Right lobe of liver (tissue), 6 donors: ENCODE measurements around the gene ARF6. TPM values are rescaled to one million over a fixed set of nuclear protein-coding genes. Genes with fewer than 3 reads are reported as not detected.
"Not testable (repeated sequence)": the region's sequence is repeated elsewhere in the genome, so short reads cannot be mapped to it uniquely, and the experiment has no call there.

Source experiments
- ATAC-seq, 4 donors: fragments of 200-7000 bp; cut with Tn5 transposase; one replicate each; pipeline ENCODE4 v1.9.1; 2020; ENCODE audit warnings: mild to moderate bottlenecking in 4 of 4, moderate library complexity in 4 of 4
- DNase-seq, 3 donors: peaks; one replicate each; pipeline ENCODE4 v3.0.0-alpha.2; 2020
- H3K27ac ChIP-seq, 3 donors: fragments of 200-600 bp; one replicate each; pipeline ENCODE4 v1.8.0; 2022
- H3K27me3 ChIP-seq, 2 donors: fragments of 200-600 bp; one replicate each; pipeline ENCODE4 v1.8.0; 2022
- H3K36me3 ChIP-seq, 4 donors: fragments of 200-600 bp; sonication (generic) in 1 of 4; one replicate each; pipeline versions ENCODE4 v1.5.1 to v1.8.0; 2017 to 2022; ENCODE audit warnings: control low read depth in 1 of 4
- H3K4me1 ChIP-seq, 4 donors: fragments of 200-600 bp; sonication (generic) in 1 of 4; one replicate each; pipeline versions ENCODE4 v1.5.1 to v1.8.0; 2017 to 2022; ENCODE audit warnings: control low read depth in 1 of 4
- H3K4me3 ChIP-seq, 3 donors: fragments of 200-600 bp; one replicate each; pipeline ENCODE4 v1.8.0; 2022
- H3K9me3 ChIP-seq, 4 donors: fragments of 200-600 bp; sonication (generic) in 1 of 4; one replicate each; pipeline versions ENCODE4 v1.5.1 to v1.8.0; 2017 to 2022; ENCODE audit warnings: control low read depth in 1 of 4
- POLR2A ChIP-seq: fragments of 450-650 bp; IDR thresholded peaks from one replicate; pipeline ENCODE4 v1.6.1; 2017; ENCODE audit warnings: antibody characterized with exemption, mild to moderate bottlenecking
- WGBS: methylation state at CpG from one replicate; pipeline ENCODE4 v1.1.6; 2018; ENCODE audit warnings: low coverage, low lambda C conversion rate; ENCODE audit not compliant: insufficient coverage; ENCODE audit errors: missing lambda C conversion rate; 5-methylcytosine and 5-hydroxymethylcytosine counted together
- intact Hi-C, 2 donors: fragments of 100-400 bp; cut with DNase I; formaldehyde crosslinking; loops; one replicate each; pipeline versions ENCODE4 v1.11.2 to v1.14.1; 2022
- total RNA-seq, 6 experiments: library from RNA; depleted of rRNA in 2 of 6; stranded (reverse); fragments of >200 nt in 2 of 6; fragmentation: NEBNext Ultra II Directional in 3 of 6; extraction: Animal tissue kit (Norgen Biotek cat#: 25700) in 3 of 6; gene quantifications; one replicate each; pipeline versions ENCODE4 v1.1.0 to v1.2.4, GENCODE V29; 2016 to 2023
- TF ChIP-seq, protein P1 (sequence below), 4 donors: fragments of 200-600 bp in 3 of 4; fragments of 450-650 bp in 1 of 4; IDR thresholded peaks; one replicate each; pipeline versions ENCODE4 v1.5.1 to v1.8.0; 2016 to 2022; ENCODE audit warnings: antibody characterized with exemption in 4 of 4, mild to moderate bottlenecking in 2 of 4
- donor health status: DM: no; HTN: yes; CAD: no.
- donor health status: DM: no; HTN: no; CAD: no.
- donor health status: DM: no; HTN: no; CAD: no.
- donor health status: DM: no; HTN: yes; CAD: no.
- donor health status: DM: no; HTN: yes; CAD: no.

The ARF6 gene
- total RNA-seq, 6 experiments from 2014 or later: 21.1 to 41.4 (median 32.4) TPM

DNA sequence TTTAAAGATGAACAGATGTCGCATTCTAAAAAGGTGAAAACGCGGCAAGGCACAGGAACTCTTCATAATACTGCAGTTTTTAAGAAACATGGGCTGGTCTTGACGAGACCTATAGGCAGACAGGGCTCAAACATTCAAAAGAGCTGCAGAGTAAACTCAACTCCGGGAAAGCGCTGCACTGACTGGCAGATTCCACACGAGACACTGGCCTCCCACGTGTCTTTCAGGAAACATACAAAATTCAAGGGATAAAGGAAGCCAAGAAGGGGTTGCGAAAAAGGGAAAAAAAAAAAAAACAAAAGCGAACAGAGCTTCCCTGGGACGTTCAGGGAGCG, 614 bp upstream of the ARF6 start:
- peak overlapping the region; percentile 99 to 100 (median 99) for H3K27ac ChIP-seq
- no peaks in the 10 kb centered on the region for H3K9me3 ChIP-seq
- no peaks in the 10 kb centered on the region for H3K27me3 ChIP-seq
- peaks cover 0 to 34% (median 10%) of the 10 kb centered on the region in 4 donors for H3K4me1 ChIP-seq
- intact Hi-C loops: loop anchor here in 1 of 2 donors (10.0 kb wide), 1 partner anchor 103 kb away; no protein-coding TSS in a partner anchor
- H3K4me3 ChIP-seq: peak overlapping the region; percentile 94 to 99 (median 98)
- ATAC-seq (peak; percentile 55 to 68 (median 66)), DNase-seq (peak in 1 of 3 donors; percentile 65)
- TF ChIP-seq, protein P1, sequence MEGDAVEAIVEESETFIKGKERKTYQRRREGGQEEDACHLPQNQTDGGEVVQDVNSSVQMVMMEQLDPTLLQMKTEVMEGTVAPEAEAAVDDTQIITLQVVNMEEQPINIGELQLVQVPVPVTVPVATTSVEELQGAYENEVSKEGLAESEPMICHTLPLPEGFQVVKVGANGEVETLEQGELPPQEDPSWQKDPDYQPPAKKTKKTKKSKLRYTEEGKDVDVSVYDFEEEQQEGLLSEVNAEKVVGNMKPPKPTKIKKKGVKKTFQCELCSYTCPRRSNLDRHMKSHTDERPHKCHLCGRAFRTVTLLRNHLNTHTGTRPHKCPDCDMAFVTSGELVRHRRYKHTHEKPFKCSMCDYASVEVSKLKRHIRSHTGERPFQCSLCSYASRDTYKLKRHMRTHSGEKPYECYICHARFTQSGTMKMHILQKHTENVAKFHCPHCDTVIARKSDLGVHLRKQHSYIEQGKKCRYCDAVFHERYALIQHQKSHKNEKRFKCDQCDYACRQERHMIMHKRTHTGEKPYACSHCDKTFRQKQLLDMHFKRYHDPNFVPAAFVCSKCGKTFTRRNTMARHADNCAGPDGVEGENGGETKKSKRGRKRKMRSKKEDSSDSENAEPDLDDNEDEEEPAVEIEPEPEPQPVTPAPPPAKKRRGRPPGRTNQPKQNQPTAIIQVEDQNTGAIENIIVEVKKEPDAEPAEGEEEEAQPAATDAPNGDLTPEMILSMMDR (IDR thresholded peaks at IDR 0.05): no peak
- no peak for TF ChIP-seq POLR2A
- 0% methylated on average over 12 of the region's 12 CpGs for WGBS
- H3K36me3 ChIP-seq: no peaks in the 10 kb centered on the region

DNA sequence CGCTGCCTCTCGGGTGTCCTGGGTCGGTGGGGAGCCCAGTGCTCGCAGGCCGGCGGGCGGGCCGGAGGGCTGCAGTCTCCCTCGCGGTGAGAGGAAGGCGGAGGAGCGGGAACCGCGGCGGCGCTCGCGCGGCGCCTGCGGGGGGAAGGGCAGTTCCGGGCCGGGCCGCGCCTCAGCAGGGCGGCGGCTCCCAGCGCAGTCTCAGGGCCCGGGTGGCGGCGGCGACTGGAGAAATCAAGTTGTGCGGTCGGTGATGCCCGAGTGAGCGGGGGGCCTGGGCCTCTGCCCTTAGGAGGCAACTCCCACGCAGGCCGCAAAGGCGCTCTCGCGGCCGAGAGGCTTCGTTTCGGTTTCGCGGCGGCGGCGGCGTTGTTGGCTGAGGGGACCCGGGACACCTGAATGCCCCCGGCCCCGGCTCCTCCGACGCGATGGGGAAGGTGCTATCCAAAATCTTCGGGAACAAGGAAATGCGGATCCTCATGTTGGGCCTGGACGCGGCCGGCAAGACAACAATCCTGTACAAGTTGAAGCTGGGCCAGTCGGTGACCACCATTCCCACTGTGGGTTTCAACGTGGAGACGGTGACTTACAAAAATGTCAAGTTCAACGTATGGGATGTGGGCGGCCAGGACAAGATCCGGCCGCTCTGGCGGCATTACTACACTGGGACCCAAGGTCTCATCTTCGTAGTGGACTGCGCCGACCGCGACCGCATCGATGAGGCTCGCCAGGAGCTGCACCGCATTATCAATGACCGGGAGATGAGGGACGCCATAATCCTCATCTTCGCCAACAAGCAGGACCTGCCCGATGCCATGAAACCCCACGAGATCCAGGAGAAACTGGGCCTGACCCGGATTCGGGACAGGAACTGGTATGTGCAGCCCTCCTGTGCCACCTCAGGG, 679 bp downstream of the ARF6 start:
- H3K9me3 ChIP-seq: no peaks in the 10 kb centered on the region
- intact Hi-C loops: loop anchor here in 1 of 2 donors (10.0 kb wide), 1 partner anchor 101 kb away; no protein-coding TSS in a partner anchor
- ATAC-seq (peak; percentile 41 to 71 (median 65)), DNase-seq (peak; percentile 69 to 76 (median 69))
- no peaks in the 10 kb centered on the region for H3K27me3 ChIP-seq
- TF ChIP-seq, protein P1 (IDR thresholded peaks at IDR 0.05): no peak
- TF ChIP-seq POLR2A: no peak
- peak overlapping the region; percentile 99 to 100 (median 99) for H3K27ac ChIP-seq
- H3K36me3 ChIP-seq: no peaks in the 10 kb centered on the region
- H3K4me3 ChIP-seq: peak overlapping the region; percentile 94 to 99 (median 98)
- peaks cover 0 to 38% (median 11%) of the 10 kb centered on the region in 4 donors for H3K4me1 ChIP-seq
- under 1% methylated on average over 29 of the region's 85 CpGs for WGBS

GRCh38 chr14:49894214-49895107, 1.6 kb downstream of the ARF6 start:
- ATAC-seq, H3K36me3 ChIP-seq, H3K27me3 ChIP-seq, DNase-seq, H3K9me3 ChIP-seq: not testable (repeated sequence)
- H3K4me3 ChIP-seq: peak overlapping the region; percentile 94 to 99 (median 98)
- intact Hi-C loops: loop anchor here in 1 of 2 donors (10.0 kb wide), 1 partner anchor 100 kb away; no protein-coding TSS in a partner anchor
- under 1% methylated on average over 8 of the region's 8 CpGs for WGBS
- H3K27ac ChIP-seq: peak overlapping the region; percentile 99 to 100 (median 99)
- H3K4me1 ChIP-seq: peaks cover 0 to 38% (median 12%) of the 10 kb centered on the region in 4 donors

- Histone ChIP-seq H3K9me3 (no peaks in the 10 kb centered on the region), H3K27me3 (no peaks in the 10 kb centered on the region), H3K4me3 (peak overlapping the region; percentile 94 to 99 (median 98)), H3K36me3 (no peaks in the 10 kb centered on the region), H3K4me1 (peaks cover 0 to 38% (median 12%) of the 10 kb centered on the region in 4 donors), H3K27ac (peak overlapping the region in 2 of 3 donors; percentile 22 to 35)
- no peak for ATAC-seq
- TF ChIP-seq, protein P1 (IDR thresholded peaks at IDR 0.05): no peak
- no peak for TF ChIP-seq POLR2A
- WGBS: 23% methylated on average over 4 of the region's 4 CpGs
- intact Hi-C loops: loop anchor here in 1 of 2 donors (10.0 kb wide), 1 partner anchor 99 kb away; no protein-coding TSS in a partner anchor
- no peak for DNase-seq
Observed at GRCh38 chr14:49895480-49895879, 2.6 kb downstream of the ARF6 start.

DNA sequence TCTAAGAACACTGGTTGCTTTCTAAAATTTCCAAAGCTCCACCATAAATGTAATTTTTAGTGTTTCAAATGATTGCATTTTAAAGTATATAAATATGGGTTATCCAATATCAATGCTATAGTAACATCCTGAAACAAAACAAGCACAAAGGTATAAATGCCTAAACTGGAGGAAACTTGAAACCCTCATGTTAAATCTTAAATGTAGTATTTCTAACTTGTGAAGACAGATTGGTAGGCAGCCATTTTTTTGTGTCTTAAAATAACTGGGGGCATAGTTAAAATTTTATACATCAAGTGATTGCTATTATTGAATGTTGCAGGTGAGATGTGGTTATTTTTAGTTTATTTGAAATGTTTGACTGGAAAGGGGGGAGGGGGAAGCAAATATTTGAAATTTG, 3.4 kb downstream of the ARF6 start:
- intact Hi-C loops: loop anchor here in 1 of 2 donors (10.0 kb wide), 1 partner anchor 99 kb away; no protein-coding TSS in a partner anchor
- H3K27ac ChIP-seq: peak overlapping the region in 2 of 3 donors; percentile 22 to 35

More for the DNA sequence above, 3.4 kb downstream of the ARF6 start:
- ATAC-seq, H3K9me3 ChIP-seq, DNase-seq, H3K36me3 ChIP-seq, H3K27me3 ChIP-seq: not testable (repeated sequence)
- Histone ChIP-seq H3K4me3 (peak overlapping the region in 2 of 3 donors; percentile 98 to 99), H3K4me1 (peaks cover 0 to 38% (median 12%) of the 10 kb centered on the region in 4 donors)
